ENCODE measurements around the gene CADPS.
A peak's percentile ranks its signal among the peaks of the same experiment; 100 is the strongest.

CADPS gene

DNA sequence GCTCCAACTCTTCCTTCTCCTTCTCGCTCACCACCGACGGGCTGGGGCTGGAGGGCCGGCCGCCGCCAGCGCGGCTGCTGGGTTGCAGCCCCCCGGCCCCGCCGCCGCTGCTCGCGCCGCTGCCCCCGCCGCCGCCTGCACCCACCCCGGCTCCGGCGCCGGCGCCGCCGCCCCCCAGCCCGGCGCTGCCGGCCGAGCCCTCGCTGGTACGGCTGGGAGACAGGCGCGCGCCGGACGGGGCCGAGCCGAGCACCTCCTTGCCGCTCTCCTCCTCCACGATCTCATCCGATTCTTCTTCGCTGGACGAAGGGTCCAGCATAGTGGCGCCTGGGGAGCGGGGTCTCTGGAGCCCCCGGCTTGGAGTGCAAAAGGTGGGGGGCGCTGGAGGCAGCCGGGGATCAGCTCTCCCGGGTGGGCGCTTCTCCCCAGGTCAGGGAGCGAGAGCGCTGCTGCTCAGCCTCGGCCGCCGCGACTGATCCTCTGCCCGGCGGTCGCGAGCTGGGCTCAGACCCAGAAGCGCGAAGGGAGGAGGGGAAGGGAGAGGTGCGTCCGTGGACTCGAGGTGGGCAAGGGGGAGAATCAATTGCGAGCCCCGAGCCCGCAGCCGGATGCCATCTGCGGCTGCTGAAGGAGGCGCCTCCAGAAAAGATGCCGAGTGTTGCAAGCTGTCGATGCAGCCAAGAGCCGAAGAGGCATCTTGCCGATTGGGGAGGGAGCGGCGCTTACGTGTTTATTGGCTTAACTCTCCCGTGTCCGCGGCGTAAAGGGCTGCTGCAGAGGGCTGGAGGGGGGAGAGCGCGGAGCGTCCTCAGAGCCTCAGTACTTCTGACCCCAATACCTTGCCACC lies at the start of gene CADPS:
CADPS (minus strand) TSS at position 706 of the 847 bp plus-strand sequence; CDS start at position 319, 387 bp downstream.
- ATAC-seq: peak; percentile 4
- no peak for TF ChIP-seq ZFP30 (CRISPR knock-in tag; IDR thresholded peaks at IDR 0.05)
- no peak for TF ChIP-seq ZNF8 (CRISPR knock-in tag; IDR thresholded peaks at IDR 0.05)
- TF ChIP-seq TOX (CRISPR knock-in tag; IDR thresholded peaks at IDR 0.05; ENCODE audit: borderline replicate concordance): no peak
- no peak for TF ChIP-seq ISL1 (CRISPR knock-in tag; IDR thresholded peaks at IDR 0.05)
- no peak for TF ChIP-seq POU6F1 (CRISPR knock-in tag; IDR thresholded peaks at IDR 0.05; ENCODE audit: borderline replicate concordance, low read depth)
- no peak for TF ChIP-seq CSRNP3 (CRISPR knock-in tag; IDR thresholded peaks at IDR 0.05)
- TF ChIP-seq PPARA (CRISPR knock-in tag; IDR thresholded peaks at IDR 0.05; ENCODE audit: borderline replicate concordance): no peak
- no peak for TF ChIP-seq ZNF565 (CRISPR knock-in tag; conservative IDR thresholded peaks at IDR 0.05; ENCODE audit: low read depth)
- no peak for TF ChIP-seq ZC3H10 (CRISPR knock-in tag; IDR thresholded peaks at IDR 0.05)
- TF ChIP-seq TCF4 (CRISPR knock-in tag; IDR thresholded peaks at IDR 0.05; ENCODE audit: borderline replicate concordance): no peak
- no peak for TF ChIP-seq ZNF70 (CRISPR knock-in tag; IDR thresholded peaks at IDR 0.05)
- TF ChIP-seq ARNTL (CRISPR knock-in tag; IDR thresholded peaks at IDR 0.05; ENCODE audit: borderline replicate concordance, low read depth): no peak

DNA sequence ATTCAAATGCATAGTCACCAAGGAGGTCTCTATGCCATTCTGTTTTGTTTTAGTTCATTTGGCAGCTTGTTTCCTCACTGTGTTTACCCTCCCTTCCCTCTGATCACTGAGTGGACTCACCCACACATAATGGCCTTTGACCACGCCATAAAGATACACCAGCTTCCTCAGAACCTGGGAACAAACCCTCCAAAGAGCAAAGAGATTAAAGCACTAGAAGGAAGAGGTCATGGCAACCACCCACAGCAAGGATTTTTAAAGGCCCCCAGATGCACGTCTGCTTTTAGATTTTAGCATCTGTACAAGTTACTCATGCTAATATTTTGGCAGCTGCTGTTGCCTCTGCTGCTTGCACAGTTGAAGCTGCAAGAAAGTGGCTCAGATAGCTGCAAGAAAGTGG lies 47.9 kb upstream of the CADPS start:
- no peak for ATAC-seq
- TF ChIP-seq ZNF70 (CRISPR knock-in tag; IDR thresholded peaks at IDR 0.05) (no peak), SNAI2 (CRISPR knock-in tag; IDR thresholded peaks at IDR 0.05) (no peak), TCF4 (CRISPR knock-in tag; IDR thresholded peaks at IDR 0.05; ENCODE audit: borderline replicate concordance) (no peak), ZNF8 (CRISPR knock-in tag; IDR thresholded peaks at IDR 0.05) (no peak)

GRCh38 chr3:62922326-62922725 lies 47.1 kb upstream of the CADPS start:
- no peak for ATAC-seq
- TF ChIP-seq ZNF8 (CRISPR knock-in tag; IDR thresholded peaks at IDR 0.05) (no peak), CSRNP3 (CRISPR knock-in tag; IDR thresholded peaks at IDR 0.05) (no peak), ZFP30 (CRISPR knock-in tag; IDR thresholded peaks at IDR 0.05) (no peak), CSDC2 (CRISPR knock-in tag; IDR thresholded peaks at IDR 0.05) (no peak), TCF4 (CRISPR knock-in tag; IDR thresholded peaks at IDR 0.05; ENCODE audit: borderline replicate concordance) (no peak), GLIS3 (CRISPR knock-in tag; IDR thresholded peaks at IDR 0.05) (no peak), ZC3H10 (CRISPR knock-in tag; IDR thresholded peaks at IDR 0.05) (no peak), ZNF70 (CRISPR knock-in tag; IDR thresholded peaks at IDR 0.05) (no peak), TSHZ2 (CRISPR knock-in tag; IDR thresholded peaks at IDR 0.05) (no peak), OSR1 (CRISPR knock-in tag; IDR thresholded peaks at IDR 0.05) (no peak), BACH2 (CRISPR knock-in tag; IDR thresholded peaks at IDR 0.05; ENCODE audit: borderline replicate concordance) (no peak)

DNA sequence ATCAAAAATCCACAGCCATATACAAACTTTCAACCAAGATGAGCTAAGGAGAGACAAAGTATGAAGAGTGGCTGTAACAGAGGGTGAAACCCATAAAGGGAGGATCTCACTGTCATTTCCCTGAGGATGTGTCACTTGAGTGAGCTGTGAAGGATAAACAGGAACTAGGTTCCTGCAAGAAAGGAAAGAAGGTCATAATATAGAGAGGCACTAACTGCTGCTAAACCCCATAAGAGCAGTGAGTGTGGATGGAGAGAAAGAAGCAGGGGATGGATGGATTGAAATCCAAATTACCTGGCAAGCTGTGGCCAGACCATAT lies 45.2 kb upstream of the CADPS start:
- no peak for ATAC-seq
- TF ChIP-seq ZFP3 (CRISPR knock-in tag; IDR thresholded peaks at IDR 0.05): no peak
- no peak for TF ChIP-seq POU6F1 (CRISPR knock-in tag; IDR thresholded peaks at IDR 0.05; ENCODE audit: borderline replicate concordance, low read depth)
- TF ChIP-seq PPARA (CRISPR knock-in tag; IDR thresholded peaks at IDR 0.05; ENCODE audit: borderline replicate concordance): no peak
- no peak for TF ChIP-seq ZNF8 (CRISPR knock-in tag; IDR thresholded peaks at IDR 0.05)
- TF ChIP-seq ISL1 (CRISPR knock-in tag; IDR thresholded peaks at IDR 0.05): no peak
- TF ChIP-seq OSR1 (CRISPR knock-in tag; IDR thresholded peaks at IDR 0.05): no peak
- TF ChIP-seq ARNTL (CRISPR knock-in tag; IDR thresholded peaks at IDR 0.05; ENCODE audit: borderline replicate concordance, low read depth): no peak
- TF ChIP-seq, protein P1, sequence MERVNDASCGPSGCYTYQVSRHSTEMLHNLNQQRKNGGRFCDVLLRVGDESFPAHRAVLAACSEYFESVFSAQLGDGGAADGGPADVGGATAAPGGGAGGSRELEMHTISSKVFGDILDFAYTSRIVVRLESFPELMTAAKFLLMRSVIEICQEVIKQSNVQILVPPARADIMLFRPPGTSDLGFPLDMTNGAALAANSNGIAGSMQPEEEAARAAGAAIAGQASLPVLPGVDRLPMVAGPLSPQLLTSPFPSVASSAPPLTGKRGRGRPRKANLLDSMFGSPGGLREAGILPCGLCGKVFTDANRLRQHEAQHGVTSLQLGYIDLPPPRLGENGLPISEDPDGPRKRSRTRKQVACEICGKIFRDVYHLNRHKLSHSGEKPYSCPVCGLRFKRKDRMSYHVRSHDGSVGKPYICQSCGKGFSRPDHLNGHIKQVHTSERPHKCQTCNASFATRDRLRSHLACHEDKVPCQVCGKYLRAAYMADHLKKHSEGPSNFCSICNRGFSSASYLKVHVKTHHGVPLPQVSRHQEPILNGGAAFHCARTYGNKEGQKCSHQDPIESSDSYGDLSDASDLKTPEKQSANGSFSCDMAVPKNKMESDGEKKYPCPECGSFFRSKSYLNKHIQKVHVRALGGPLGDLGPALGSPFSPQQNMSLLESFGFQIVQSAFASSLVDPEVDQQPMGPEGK (CRISPR knock-in tag; IDR thresholded peaks at IDR 0.05; ENCODE audit: borderline replicate concordance): no peak
- no peak for TF ChIP-seq TCF4 (CRISPR knock-in tag; IDR thresholded peaks at IDR 0.05; ENCODE audit: borderline replicate concordance)
- TF ChIP-seq BACH2 (CRISPR knock-in tag; IDR thresholded peaks at IDR 0.05; ENCODE audit: borderline replicate concordance): no peak
